Measurements from ENCODE around the gene GRP. TPM values are rescaled to one million over a fixed set of nuclear protein-coding genes. Genes with fewer than 3 reads are reported as not detected.

The GRP gene
- total RNA-seq, 1 donor from 2014 or later = not detected

DNA sequence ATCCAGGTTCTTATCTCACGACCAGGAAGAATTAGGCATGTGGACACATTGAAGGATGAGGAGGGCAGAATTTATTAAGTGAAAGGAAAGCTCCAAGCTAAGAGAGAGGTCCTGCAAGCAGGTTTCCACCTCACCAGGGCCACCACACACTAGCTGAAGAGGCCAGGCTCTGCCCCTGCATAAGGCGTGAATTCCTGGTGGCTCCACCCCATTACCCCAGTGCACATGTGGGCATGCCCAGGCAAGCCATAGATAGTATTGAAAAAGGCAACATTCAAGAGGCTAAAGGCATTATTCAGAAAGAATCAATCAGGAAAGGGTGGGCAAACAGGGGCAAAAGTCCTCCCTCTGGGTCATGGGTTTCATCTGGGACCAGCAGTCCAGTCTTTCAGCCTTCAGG is 30.9 kb upstream of the GRP start:
- Mint-ChIP-seq H3K36me3 (ENCODE audit: low read depth, unreplicated experiment) (no peaks in the 10 kb centered on the region), H3K4me3 (ENCODE audit: unreplicated experiment) (no peak overlapping the region), H3K27me3 (ENCODE audit: unreplicated experiment) (no peaks in the 10 kb centered on the region), H3K27ac (ENCODE audit: unreplicated experiment) (no peak overlapping the region), H3K4me1 (ENCODE audit: unreplicated experiment) (peaks cover 2% of the 10 kb centered on the region), H3K9me3 (ENCODE audit: unreplicated experiment) (no peaks in the 10 kb centered on the region)
- TF ChIP-seq, protein P1, sequence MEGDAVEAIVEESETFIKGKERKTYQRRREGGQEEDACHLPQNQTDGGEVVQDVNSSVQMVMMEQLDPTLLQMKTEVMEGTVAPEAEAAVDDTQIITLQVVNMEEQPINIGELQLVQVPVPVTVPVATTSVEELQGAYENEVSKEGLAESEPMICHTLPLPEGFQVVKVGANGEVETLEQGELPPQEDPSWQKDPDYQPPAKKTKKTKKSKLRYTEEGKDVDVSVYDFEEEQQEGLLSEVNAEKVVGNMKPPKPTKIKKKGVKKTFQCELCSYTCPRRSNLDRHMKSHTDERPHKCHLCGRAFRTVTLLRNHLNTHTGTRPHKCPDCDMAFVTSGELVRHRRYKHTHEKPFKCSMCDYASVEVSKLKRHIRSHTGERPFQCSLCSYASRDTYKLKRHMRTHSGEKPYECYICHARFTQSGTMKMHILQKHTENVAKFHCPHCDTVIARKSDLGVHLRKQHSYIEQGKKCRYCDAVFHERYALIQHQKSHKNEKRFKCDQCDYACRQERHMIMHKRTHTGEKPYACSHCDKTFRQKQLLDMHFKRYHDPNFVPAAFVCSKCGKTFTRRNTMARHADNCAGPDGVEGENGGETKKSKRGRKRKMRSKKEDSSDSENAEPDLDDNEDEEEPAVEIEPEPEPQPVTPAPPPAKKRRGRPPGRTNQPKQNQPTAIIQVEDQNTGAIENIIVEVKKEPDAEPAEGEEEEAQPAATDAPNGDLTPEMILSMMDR (IDR thresholded peaks at IDR 0.05; ENCODE audit: unreplicated experiment) = no peak
- DNase-seq (ENCODE audit: low spot score) = no peak

DNA sequence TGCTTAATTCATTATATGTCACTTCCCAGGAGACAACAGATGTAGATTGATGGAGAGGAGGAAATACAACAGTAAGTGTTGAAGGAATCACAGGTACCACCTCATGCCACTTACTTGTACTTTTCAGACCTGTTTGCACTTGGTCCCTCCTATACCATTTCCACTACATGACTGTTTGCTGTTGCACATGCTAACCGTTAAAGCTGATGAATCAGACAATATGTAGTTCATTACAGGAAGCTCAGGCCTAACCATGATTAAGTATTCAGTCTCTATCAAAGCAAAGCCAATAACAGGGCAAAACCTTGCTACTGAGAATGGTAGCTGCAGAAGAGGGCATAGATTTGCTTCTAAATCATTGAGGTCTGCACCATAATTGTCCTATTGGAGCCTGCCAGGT is 30.2 kb upstream of the GRP start:
- no peak for DNase-seq (ENCODE audit: low spot score)
- Mint-ChIP-seq H3K9me3 (ENCODE audit: unreplicated experiment) (no peaks in the 10 kb centered on the region), H3K36me3 (ENCODE audit: low read depth, unreplicated experiment) (no peaks in the 10 kb centered on the region), H3K4me3 (ENCODE audit: unreplicated experiment) (no peak overlapping the region), H3K27me3 (ENCODE audit: unreplicated experiment) (no peaks in the 10 kb centered on the region), H3K27ac (ENCODE audit: unreplicated experiment) (no peak overlapping the region), H3K4me1 (ENCODE audit: unreplicated experiment) (peaks cover 2% of the 10 kb centered on the region)
- TF ChIP-seq, protein P1 (IDR thresholded peaks at IDR 0.05; ENCODE audit: unreplicated experiment) = no peak

DNA sequence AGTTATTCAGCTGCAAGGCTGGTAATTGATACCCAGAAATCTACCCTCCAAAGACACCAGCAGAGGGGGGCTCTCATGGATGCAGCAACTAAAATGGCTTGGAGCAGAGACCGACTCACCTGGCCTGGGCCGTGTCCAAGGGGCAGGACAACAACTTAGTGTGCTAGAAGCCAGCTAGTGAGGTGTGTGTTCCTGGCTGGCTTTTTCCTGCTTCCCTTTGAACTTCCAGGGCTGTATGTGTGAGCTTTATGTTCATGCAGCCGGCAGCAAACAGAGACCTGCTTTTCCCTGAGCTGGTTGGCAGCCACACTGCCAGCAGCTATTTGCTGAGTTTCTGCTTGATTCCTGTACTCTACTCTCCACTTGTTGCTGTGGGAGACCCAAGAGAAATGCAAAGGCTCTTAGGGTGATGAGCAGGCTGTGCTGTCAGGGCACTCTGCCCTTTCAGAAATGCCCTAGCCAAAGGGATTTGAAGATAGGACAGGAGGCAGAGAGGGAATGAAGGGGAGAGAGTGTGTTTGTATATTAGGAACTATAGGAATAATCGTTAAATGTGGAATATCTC is 23.7 kb upstream of the GRP start:
- TF ChIP-seq, protein P1 (IDR thresholded peaks at IDR 0.05; ENCODE audit: unreplicated experiment) = no peak
- H3K27ac Mint-ChIP-seq (ENCODE audit: unreplicated experiment) = no peak overlapping the region
- no peaks in the 10 kb centered on the region for H3K9me3 Mint-ChIP-seq (ENCODE audit: unreplicated experiment)
- H3K27me3 Mint-ChIP-seq (ENCODE audit: unreplicated experiment) = no peaks in the 10 kb centered on the region
- H3K4me3 Mint-ChIP-seq (ENCODE audit: unreplicated experiment) = no peak overlapping the region
- H3K36me3 Mint-ChIP-seq (ENCODE audit: low read depth, unreplicated experiment) = peaks cover 3% of the 10 kb centered on the region
- DNase-seq (ENCODE audit: low spot score) = no peak
- H3K4me1 Mint-ChIP-seq (ENCODE audit: unreplicated experiment) = peaks cover 21% of the 10 kb centered on the region

DNA sequence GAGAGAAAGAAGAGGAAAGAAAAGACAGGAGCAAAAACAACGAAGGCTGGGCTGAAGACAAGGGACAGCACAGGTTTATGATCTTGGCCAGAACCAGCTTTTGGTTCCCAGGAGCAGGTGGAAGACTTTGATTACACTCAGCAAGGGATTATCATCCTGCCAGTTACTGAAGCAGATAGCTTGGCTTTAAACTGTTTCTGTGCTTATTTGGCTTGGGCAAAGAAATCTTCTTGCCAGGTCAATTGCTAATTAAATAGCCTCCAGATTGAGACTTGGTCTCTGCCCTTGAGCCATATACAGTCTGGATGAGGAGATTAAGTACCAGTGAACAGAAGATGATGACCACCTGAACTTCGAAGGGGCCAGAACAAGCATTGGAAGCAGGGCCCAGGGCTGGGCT is 22.3 kb upstream of the GRP start:
- no peak overlapping the region for H3K4me3 Mint-ChIP-seq (ENCODE audit: unreplicated experiment)
- no peaks in the 10 kb centered on the region for H3K27me3 Mint-ChIP-seq (ENCODE audit: unreplicated experiment)
- no peak overlapping the region for H3K27ac Mint-ChIP-seq (ENCODE audit: unreplicated experiment)
- TF ChIP-seq, protein P1 (IDR thresholded peaks at IDR 0.05; ENCODE audit: unreplicated experiment) = no peak
- H3K9me3 Mint-ChIP-seq (ENCODE audit: unreplicated experiment) = no peaks in the 10 kb centered on the region
- no peak for DNase-seq (ENCODE audit: low spot score)
- peaks cover 20% of the 10 kb centered on the region for H3K4me1 Mint-ChIP-seq (ENCODE audit: unreplicated experiment)
- H3K36me3 Mint-ChIP-seq (ENCODE audit: low read depth, unreplicated experiment) = peaks cover 3% of the 10 kb centered on the region

DNA sequence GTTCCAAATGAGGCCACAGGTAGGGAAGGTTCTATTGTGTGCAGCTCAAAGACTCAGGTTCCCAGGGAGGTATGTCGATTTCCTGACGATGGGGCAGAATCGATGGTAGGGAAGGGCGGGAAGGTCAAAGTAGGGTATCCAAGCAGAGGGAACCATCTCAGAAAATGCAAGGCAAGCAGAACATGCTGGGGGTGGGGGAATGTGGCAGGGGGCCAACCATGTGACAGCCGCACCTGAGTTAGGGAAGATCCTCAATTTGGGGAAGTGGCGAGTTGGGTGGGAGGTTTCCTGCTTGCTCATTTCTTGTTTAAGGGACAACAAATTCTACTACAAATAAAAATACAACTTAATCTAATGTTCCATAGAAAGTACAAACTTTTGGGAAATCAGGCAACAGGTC is 21.7 kb upstream of the GRP start:
- Mint-ChIP-seq H3K27ac (ENCODE audit: unreplicated experiment) (no peak overlapping the region), H3K36me3 (ENCODE audit: low read depth, unreplicated experiment) (peaks cover 3% of the 10 kb centered on the region), H3K4me1 (ENCODE audit: unreplicated experiment) (peaks cover 20% of the 10 kb centered on the region), H3K4me3 (ENCODE audit: unreplicated experiment) (no peak overlapping the region), H3K27me3 (ENCODE audit: unreplicated experiment) (no peaks in the 10 kb centered on the region), H3K9me3 (ENCODE audit: unreplicated experiment) (no peaks in the 10 kb centered on the region)
- TF ChIP-seq, protein P1 (IDR thresholded peaks at IDR 0.05; ENCODE audit: unreplicated experiment) = no peak
- DNase-seq (ENCODE audit: low spot score) = no peak

Measured in endothelial cell (in vitro differentiated cells).